ENCODE measurements around the gene LMAN2.

- TF ChIP-seq CTCF (conservative IDR thresholded peaks at IDR 0.05; ENCODE audit: low read depth in 2 of 2) (no peak), POLR2AphosphoS5 (IDR thresholded peaks at IDR 0.05; ENCODE audit: low read depth) (no peak), EZH2 (IDR thresholded peaks at IDR 0.05; ENCODE audit: low read depth, unreplicated experiment) (no peak), CREB1 (CRISPR knock-in tag; IDR thresholded peaks at IDR 0.05; ENCODE audit: low read depth) (no peak), EZH2phosphoT487 (IDR thresholded peaks at IDR 0.05; ENCODE audit: unreplicated experiment) (no peak), ZNF462 (CRISPR knock-in tag; IDR thresholded peaks at IDR 0.05) (no peak)
Observed at GRCh38 chr5:177346820-177347219, 4.6 kb downstream of the LMAN2 start.

Measured in GM23338 (cell line).